Suprapubic skin (tissue), 4 donors: Measurements from ENCODE around the gene ANKRD24. TPM values are rescaled to one million over a fixed set of nuclear protein-coding genes. Genes with fewer than 3 reads are reported as not detected.

ENCODE experiments used
- DNase-seq, 2 donors: peaks; one replicate each; pipeline ENCODE4 v3.0.0-alpha.2; 2019; ENCODE audit warnings: low spot score in 2 of 2
- H3K27ac ChIP-seq: fragments of 200-600 bp; sonication (generic); one replicate; pipeline ENCODE4 v1.5.1; 2019
- H3K27me3 ChIP-seq: fragments of 200-600 bp; sonication (generic); one replicate; pipeline ENCODE4 v1.5.1; 2019
- H3K36me3 ChIP-seq: fragments of 200-600 bp; sonication (generic); one replicate; pipeline ENCODE4 v1.5.1; 2019
- H3K4me1 ChIP-seq: fragments of 200-600 bp; sonication (generic); one replicate; pipeline ENCODE4 v1.5.1; 2019
- H3K4me3 ChIP-seq: fragments of 200-600 bp; sonication (generic); one replicate; pipeline ENCODE4 v1.5.1; 2019; ENCODE audit warnings: mild to moderate bottlenecking
- H3K9me3 ChIP-seq: fragments of 200-600 bp; sonication (generic); one replicate; pipeline ENCODE4 v1.5.1; 2019
- CTCF ChIP-seq, 2 donors: fragments of 200-600 bp in 1 of 2; fragments of 450-650 bp in 1 of 2; sonication (generic) in 1 of 2; IDR thresholded peaks; one replicate each; pipeline ENCODE4 v1.5.1; 2016 to 2019; ENCODE audit warnings: antibody characterized with exemption in 2 of 2, mild to moderate bottlenecking in 1 of 2, moderate library complexity in 1 of 2
- EP300 ChIP-seq: sonication (generic); formaldehyde crosslinking; IDR thresholded peaks from one replicate; pipeline ENCODE4 v1.6.1; 2017; ENCODE audit warnings: antibody characterized with exemption
- POLR2A ChIP-seq, 2 donors: fragments of 450-650 bp; IDR thresholded peaks; one replicate each; pipeline ENCODE4 v1.6.1; 2017; ENCODE audit warnings: antibody characterized with exemption in 2 of 2, mild to moderate bottlenecking in 2 of 2, moderate library complexity in 2 of 2
- POLR2AphosphoS5 ChIP-seq, 3 donors: sonication (generic); formaldehyde crosslinking; IDR thresholded peaks; one replicate each; pipeline ENCODE4 v1.6.1; 2017; ENCODE audit warnings: antibody characterized with exemption in 3 of 3
- WGBS: methylation state at CpG from one replicate; pipeline ENCODE4 v1.1.5; 2018; 5-methylcytosine and 5-hydroxymethylcytosine counted together
- total RNA-seq, 4 donors: library from RNA; depleted of rRNA; stranded (reverse); fragments of >200 nt; gene quantifications; one replicate each; pipeline ENCODE4 v1.1.0, GENCODE V29; 2016

ANKRD24 gene
- total RNA-seq, 4 donors from 2014 or later = 0.44 to 0.87 (median 0.54) TPM

- H3K36me3 ChIP-seq = no peaks in the 10 kb centered on the region
- no peak for TF ChIP-seq EP300
- TF ChIP-seq POLR2A (IDR thresholded peaks at IDR 0.05) = no peak
- no peak for TF ChIP-seq POLR2AphosphoS5 (IDR thresholded peaks at IDR 0.05)
- no peak for TF ChIP-seq CTCF (IDR thresholded peaks at IDR 0.05)
- no peaks in the 10 kb centered on the region for H3K9me3 ChIP-seq
- DNase-seq = no peak
- WGBS = 92% methylated on average over 7 of the region's 7 CpGs
- H3K4me1 ChIP-seq = no peaks in the 10 kb centered on the region
- no peak overlapping the region for H3K27ac ChIP-seq
- H3K4me3 ChIP-seq = no peak overlapping the region
- peaks cover 2% of the 10 kb centered on the region for H3K27me3 ChIP-seq
These were observed 37.7 kb downstream of the ANKRD24 start for GRCh38 chr19:4220188-4220587.

GRCh38 chr19:4224470-4224869 is 42.0 kb downstream of the ANKRD24 start:
- Histone ChIP-seq H3K27me3 (peaks cover 38% of the 10 kb centered on the region), H3K9me3 (no peaks in the 10 kb centered on the region), H3K4me3 (no peak overlapping the region), H3K36me3 (no peaks in the 10 kb centered on the region), H3K27ac (no peak overlapping the region), H3K4me1 (no peaks in the 10 kb centered on the region)
- no peak for TF ChIP-seq EP300
- TF ChIP-seq CTCF (IDR thresholded peaks at IDR 0.05) = no peak
- no peak for DNase-seq
- WGBS = 64% methylated on average over 13 of the region's 15 CpGs

GRCh38 chr19:4225885-4226284 is 43.4 kb downstream of the ANKRD24 start:
- no peaks in the 10 kb centered on the region for H3K9me3 ChIP-seq
- TF ChIP-seq CTCF (IDR thresholded peaks at IDR 0.05) (no peak), POLR2A (IDR thresholded peaks at IDR 0.05) (no peak), POLR2AphosphoS5 (IDR thresholded peaks at IDR 0.05) (no peak), EP300 (no peak)
- H3K36me3 ChIP-seq = no peaks in the 10 kb centered on the region
- 61% methylated on average over 8 of the region's 8 CpGs for WGBS
- no peaks in the 10 kb centered on the region for H3K4me1 ChIP-seq
- no peak overlapping the region for H3K27ac ChIP-seq
- no peak overlapping the region for H3K4me3 ChIP-seq
- no peak for DNase-seq
- H3K27me3 ChIP-seq = peaks cover 52% of the 10 kb centered on the region

GRCh38 chr19:4227771-4228170 is 45.3 kb downstream of the ANKRD24 start:
- TF ChIP-seq POLR2AphosphoS5 (IDR thresholded peaks at IDR 0.05) (no peak), POLR2A (IDR thresholded peaks at IDR 0.05) (no peak), EP300 (no peak), CTCF (IDR thresholded peaks at IDR 0.05) (no peak)
- no peaks in the 10 kb centered on the region for H3K9me3 ChIP-seq
- H3K4me1 ChIP-seq = no peaks in the 10 kb centered on the region

GRCh38 chr19:4228765-4229178 is 46.3 kb downstream of the ANKRD24 start:
- no peak for TF ChIP-seq EP300
- TF ChIP-seq POLR2AphosphoS5 (IDR thresholded peaks at IDR 0.05) = no peak
- no peak for TF ChIP-seq POLR2A (IDR thresholded peaks at IDR 0.05)
- no peak for TF ChIP-seq CTCF (IDR thresholded peaks at IDR 0.05)
- WGBS = 59% methylated on average over 2 of the region's 2 CpGs

More at GRCh38 chr19:4227771-4228170, 45.3 kb downstream of the ANKRD24 start:
- Histone ChIP-seq H3K36me3 (no peaks in the 10 kb centered on the region), H3K4me3 (no peak overlapping the region), H3K27ac (no peak overlapping the region), H3K27me3 (peaks cover 65% of the 10 kb centered on the region)
- DNase-seq = no peak

More at GRCh38 chr19:4228765-4229178, 46.3 kb downstream of the ANKRD24 start:
- Histone ChIP-seq H3K27me3 (peaks cover 74% of the 10 kb centered on the region), H3K36me3 (no peaks in the 10 kb centered on the region), H3K9me3 (no peaks in the 10 kb centered on the region), H3K4me1 (no peaks in the 10 kb centered on the region), H3K27ac (no peak overlapping the region), H3K4me3 (no peak overlapping the region)
- no peak for DNase-seq
